Epithelial cell of proximal tubule (primary cell): Measurements from ENCODE around the gene HPCAL1. TPM values are rescaled to one million over a fixed set of nuclear protein-coding genes. Genes with fewer than 3 reads are reported as not detected.

Experiments used
- DNase-seq: peaks from one replicate; pipeline ENCODE4 v3.0.0-alpha.2; 2011; ENCODE audit warnings: low read depth
- H3K4me3 ChIP-seq: 2 replicates; pipeline ENCODE4 v1.5.1; 2011; ENCODE audit warnings: low read depth, mild to moderate bottlenecking, low read length
- CTCF ChIP-seq: conservative IDR thresholded peaks from 2 replicates; pipeline ENCODE4 v1.5.1; 2012; ENCODE audit warnings: low read depth, mild to moderate bottlenecking, low read length
- total RNA-seq: library from RNA; depleted of rRNA; stranded (reverse); fragments of >200 nt; gene quantifications from 2 replicates; pipeline ENCODE4 v1.2.3, GENCODE V29; 2015

Gene HPCAL1
- total RNA-seq, 1 donor from 2014 or later: 72.3 TPM

GRCh38 chr2:10265329-10266132, 37.2 kb upstream of the HPCAL1 start:
- TF ChIP-seq CTCF: no peak
- DNase-seq: no peak
- no peak overlapping the region for H3K4me3 ChIP-seq

- no peak for TF ChIP-seq CTCF
- H3K4me3 ChIP-seq: no peak overlapping the region
- no peak for DNase-seq
Measured at GRCh38 chr2:10266133-10266620, 36.5 kb upstream of the HPCAL1 start.

GRCh38 chr2:10267036-10267435, 35.7 kb upstream of the HPCAL1 start:
- no peak overlapping the region for H3K4me3 ChIP-seq
- TF ChIP-seq CTCF: no peak
- DNase-seq: no peak

- H3K4me3 ChIP-seq: no peak overlapping the region
- no peak for TF ChIP-seq CTCF
Measured at GRCh38 chr2:10267551-10268465, 34.9 kb upstream of the HPCAL1 start.

GRCh38 chr2:10269291-10269690, 33.4 kb upstream of the HPCAL1 start:
- no peak for TF ChIP-seq CTCF
- H3K4me3 ChIP-seq: no peak overlapping the region
- no peak for DNase-seq

More at GRCh38 chr2:10267551-10268465, 34.9 kb upstream of the HPCAL1 start:
- no peak for DNase-seq

GRCh38 chr2:10269711-10270610, 32.7 kb upstream of the HPCAL1 start:
- no peak for TF ChIP-seq CTCF

More at GRCh38 chr2:10269711-10270610, 32.7 kb upstream of the HPCAL1 start:
- H3K4me3 ChIP-seq: no peak overlapping the region
- DNase-seq: no peak
